Stimulated activated CD4-positive, alpha-beta T cell treated with anti-CD3 and anti-CD28 coated beads, Interleukin-2, amount 100 ng/mL, for 24 hours (primary cell): ENCODE results near the gene CLN6.
"Not testable (repeated sequence)": the region's sequence is repeated elsewhere in the genome, so short reads cannot be mapped to it uniquely, and the experiment has no call there.

Experiments used
- DNase-seq, 2 donors: peaks; one replicate each; pipeline ENCODE4 v3.0.0-alpha.2; 2020

CLN6 gene

GRCh38 chr15:68205558-68205944, 24.0 kb downstream of the CLN6 start:
- DNase-seq = no peak

DNA sequence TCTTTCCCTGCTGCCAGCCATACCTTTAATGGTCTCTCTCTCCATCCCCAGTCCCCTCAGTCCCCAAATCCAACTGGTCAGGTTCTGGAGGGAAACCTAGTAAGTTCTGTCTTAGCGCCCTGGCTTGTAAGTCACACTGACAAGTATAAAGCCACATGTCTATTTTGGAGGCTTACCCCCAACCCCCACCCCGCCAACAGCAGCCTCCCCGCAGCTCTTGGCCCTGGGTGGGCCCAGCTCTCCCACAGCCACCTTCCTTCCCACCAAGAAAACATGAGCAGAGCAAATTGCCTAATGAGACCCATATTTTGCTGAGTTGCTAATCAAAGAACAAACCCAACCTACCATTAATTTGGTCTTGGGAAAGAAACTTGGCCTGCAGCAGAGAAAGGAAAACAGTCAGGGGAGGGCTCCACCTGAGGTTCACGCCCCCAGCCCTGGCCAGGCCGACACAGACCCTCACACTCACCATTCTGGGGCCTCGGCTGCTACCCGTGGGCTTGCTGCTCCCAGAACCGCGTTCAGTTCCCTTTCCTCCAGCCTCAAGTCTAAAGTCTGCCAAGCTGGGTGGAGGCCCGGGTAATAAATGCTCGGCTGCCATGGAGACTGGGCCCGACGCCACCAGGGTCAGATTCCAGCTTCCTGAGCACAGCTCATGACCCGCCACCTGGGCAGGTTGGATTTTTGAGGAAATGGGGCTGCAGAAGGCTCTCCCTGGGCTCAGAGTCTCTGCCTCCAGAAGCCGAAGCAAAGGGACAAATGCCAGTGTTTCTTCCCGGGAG, 24.6 kb downstream of the CLN6 start, which contains the start of gene CALML4:
CALML4 (minus strand) TSS at position 557 of the 782 bp plus-strand sequence; CDS start at position 472, 85 bp downstream.
- DNase-seq = no peak

DNA sequence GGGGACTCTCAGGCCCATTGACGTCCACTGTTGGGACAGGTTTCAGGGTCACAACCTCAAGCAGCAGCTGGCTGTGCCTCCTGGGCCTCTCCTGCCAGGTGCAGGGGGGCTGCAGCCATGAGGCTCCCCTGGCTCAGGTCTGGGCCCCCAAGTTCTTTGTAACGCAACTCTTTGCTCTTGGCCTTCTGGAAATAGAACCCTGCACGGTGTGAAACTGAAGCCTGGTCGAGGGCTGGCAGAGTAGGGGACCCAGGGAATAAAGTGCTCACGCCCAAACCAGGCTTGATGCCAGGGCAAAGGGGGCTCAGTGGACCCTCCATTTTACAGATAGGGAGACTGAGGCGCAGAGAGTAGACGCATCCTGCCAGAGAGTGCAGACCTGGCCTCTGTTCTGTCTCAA, 25.2 kb downstream of the CLN6 start:
- DNase-seq = no peak

GRCh38 chr15:68203956-68204355, 25.6 kb downstream of the CLN6 start:
- no peak for DNase-seq

GRCh38 chr15:68203486-68203885, 26.0 kb downstream of the CLN6 start:
- DNase-seq = no peak

DNA sequence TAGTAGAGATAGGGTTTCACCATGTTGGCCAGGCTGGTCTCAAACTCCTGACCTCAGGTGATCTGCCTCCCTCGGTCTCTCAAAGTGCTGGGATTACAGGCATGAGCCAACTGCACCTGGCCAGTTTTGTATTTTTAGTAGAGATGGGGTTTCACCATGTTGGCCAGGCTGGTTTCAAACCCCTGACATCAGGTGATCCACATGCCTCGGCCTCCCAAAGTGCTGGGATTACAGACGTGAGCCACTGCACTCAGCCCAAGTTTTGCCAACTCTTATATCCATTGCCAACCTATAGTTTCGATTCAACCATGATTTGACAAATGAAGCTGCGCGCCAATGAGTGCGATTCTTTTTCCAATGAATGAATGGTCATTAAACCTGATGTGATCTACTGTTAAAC, 26.5 kb downstream of the CLN6 start:
- DNase-seq = not testable (repeated sequence)

DNA sequence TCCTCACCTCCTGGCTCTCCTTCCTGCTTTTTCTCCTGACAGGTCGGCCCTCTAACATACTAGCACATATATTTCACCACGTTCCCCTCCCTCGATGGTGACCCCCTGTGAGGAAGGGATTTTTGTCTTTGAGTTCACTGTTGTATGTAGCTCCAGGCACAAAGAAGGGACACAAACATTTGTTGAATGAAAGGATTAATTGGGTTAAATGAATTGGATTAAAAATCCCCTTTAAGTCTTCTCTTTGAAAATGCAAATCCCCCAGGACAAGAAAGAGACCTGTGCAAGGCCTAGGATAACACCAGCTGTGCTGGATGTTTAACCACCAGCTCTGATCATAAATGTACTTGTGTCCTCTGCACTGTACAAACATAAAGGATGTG, 27.7 kb downstream of the CLN6 start:
- DNase-seq = no peak

- DNase-seq = no peak
Observed at GRCh38 chr15:68201153-68201878, 28.2 kb downstream of the CLN6 start.

GRCh38 chr15:68200016-68200861, 29.3 kb downstream of the CLN6 start:
- DNase-seq = no peak

- DNase-seq = no peak
Observed at GRCh38 chr15:68199340-68199739, 30.2 kb downstream of the CLN6 start.

GRCh38 chr15:68197661-68198437, 31.7 kb downstream of the CLN6 start:
- DNase-seq = no peak

GRCh38 chr15:68197170-68197492, 32.4 kb downstream of the CLN6 start:
- DNase-seq = no peak

GRCh38 chr15:68196445-68197169, 32.9 kb downstream of the CLN6 start:
- no peak for DNase-seq

- no peak for DNase-seq
Observed at GRCh38 chr15:68195336-68196112, 34.0 kb downstream of the CLN6 start.

DNA sequence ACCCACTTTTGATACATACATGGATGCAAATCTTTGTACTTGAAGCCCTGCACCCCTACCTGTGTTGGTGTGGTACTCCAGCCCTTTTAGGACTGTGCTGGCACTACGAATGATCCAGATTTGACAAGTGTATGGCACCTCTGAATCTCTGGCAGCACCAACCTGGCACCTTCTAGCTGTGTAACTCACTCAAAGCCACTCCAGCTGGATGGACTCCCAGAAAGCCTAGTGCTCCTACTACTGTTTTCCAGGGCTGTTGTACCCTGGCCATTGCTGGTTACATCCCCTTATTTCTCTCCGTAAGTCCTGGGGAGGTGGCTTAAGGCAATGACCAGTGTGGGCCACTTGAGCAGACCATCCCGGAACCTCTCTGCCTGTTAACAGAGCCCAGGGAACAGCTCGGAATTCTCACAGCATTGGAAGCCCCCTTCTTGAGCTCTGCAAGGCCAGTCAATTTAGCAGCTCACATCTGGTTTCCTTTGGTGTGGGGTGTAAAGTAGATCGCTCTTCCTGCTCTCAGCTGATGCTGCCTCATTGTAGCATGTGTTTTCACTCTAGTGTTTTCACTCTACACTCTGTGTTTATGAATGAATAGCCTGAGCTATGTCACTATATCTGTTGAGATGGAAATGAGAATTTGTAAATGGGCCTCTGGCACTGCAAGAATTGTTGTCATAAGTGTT, 36.6 kb downstream of the CLN6 start:
- DNase-seq = no peak

DNA sequence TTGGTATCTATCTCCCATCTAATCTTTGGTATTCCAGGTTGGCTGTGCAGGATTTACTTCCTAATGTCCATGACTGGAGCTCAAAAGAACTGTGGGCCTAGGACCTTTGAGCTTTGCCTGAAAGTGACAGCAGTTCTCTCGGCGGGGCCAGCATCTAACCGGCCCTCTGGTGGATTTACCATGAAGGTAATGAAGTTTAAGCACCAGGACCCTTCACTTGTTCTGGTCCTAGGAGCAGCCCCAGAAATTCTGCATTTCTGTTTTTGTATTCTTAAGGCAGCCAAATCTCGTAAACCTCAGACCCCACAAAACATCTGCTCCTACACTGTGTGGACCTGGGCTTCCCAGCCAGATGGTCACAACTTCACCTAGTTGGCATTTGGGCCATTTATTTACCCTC, 37.4 kb downstream of the CLN6 start:
- no peak for DNase-seq

DNA sequence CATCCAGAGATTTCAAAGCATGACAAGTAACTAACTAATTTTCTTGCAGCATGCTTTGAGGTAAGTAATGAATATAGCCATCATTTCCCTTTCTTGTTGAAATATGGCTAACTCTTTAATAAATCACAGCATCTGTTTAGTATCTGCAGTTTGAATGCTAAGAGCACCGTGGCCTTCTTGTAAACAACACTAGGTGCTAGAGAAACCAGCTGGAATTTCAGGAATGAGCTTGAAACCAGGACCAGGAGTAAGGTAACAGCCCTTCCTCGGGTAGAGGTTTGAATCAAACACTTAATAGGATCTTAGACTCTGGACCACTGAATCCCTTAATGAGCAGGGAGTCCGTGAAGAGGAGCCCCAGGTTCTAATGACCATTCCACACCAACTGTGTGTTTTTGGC, 38.0 kb downstream of the CLN6 start:
- no peak for DNase-seq

DNA sequence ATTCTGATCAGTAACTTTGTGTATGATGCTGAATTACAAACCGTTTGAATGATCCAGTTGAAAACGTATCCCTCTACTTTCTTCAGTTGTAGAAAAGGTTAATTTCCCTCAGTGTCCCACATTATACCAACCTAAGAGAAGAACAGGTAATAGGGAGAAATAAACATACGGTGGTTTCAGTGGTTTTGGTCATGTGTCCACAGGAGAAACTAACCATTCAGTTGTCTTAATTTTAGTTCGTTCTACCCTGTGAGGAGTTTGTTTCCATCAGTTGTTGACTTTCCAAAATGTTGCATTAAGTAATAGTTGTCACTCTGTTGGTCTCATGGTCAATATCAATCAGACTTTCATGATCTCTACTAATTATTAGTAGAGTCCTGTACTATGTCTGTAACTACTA, 39.5 kb downstream of the CLN6 start:
- no peak for DNase-seq

DNA sequence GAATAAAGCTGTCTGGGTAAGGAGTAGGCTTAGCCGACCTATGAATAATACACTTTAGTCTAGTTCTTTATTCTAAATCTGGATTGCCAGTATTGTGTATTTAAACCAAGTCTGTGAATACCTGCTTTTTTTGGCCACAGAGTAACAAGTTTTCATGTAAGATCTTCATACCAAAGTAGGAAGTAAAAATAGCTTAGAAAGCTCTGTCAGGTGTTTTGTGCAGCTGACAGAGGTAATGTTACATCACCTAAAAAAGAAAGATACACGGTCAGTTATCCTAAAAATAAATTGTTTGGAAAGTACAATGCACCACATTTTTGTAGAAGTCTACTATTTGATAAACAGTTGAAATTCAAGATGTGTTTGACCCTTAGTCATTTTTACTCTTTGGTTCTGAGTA, 40.9 kb downstream of the CLN6 start:
- no peak for DNase-seq

GRCh38 chr15:68187559-68187958, 42.0 kb downstream of the CLN6 start:
- no peak for DNase-seq
